NCI-H1048 (cell line): Measurements from ENCODE around the gene LRRC55.

Source experiments
- DNase-seq: peaks from one replicate; lab custom pipeline; 2025; lab: John Stamatoyannopoulos, UW

The LRRC55 gene

DNA sequence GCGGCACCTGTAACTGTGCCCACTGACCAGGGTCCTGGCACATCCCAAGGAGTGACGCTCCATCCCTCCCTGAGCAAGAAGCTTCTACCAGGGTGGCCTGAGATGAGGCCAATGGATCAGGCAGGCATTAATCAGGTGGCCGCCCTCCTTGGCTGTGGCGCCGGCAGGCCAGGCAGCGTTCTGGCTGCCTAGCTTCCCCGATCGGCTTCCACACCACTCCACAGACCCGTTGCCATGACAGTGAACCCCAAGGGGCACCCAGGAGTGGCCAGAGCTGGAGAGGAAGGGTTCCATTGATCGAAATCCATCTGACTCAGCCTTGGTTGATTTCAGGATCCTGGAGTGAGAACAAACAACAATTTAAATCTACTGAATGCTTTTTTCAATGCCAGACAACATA, 20.5 kb downstream of the LRRC55 start:
- no peak for DNase-seq

GRCh38 chr11:57203359-57203758, 21.6 kb downstream of the LRRC55 start:
- DNase-seq = no peak

GRCh38 chr11:57203882-57204480, 22.2 kb downstream of the LRRC55 start:
- DNase-seq = no peak

- no peak for DNase-seq
Measured at GRCh38 chr11:57205041-57205641, 23.4 kb downstream of the LRRC55 start.

- DNase-seq = no peak
Measured at GRCh38 chr11:57207168-57207567, 25.4 kb downstream of the LRRC55 start.

DNA sequence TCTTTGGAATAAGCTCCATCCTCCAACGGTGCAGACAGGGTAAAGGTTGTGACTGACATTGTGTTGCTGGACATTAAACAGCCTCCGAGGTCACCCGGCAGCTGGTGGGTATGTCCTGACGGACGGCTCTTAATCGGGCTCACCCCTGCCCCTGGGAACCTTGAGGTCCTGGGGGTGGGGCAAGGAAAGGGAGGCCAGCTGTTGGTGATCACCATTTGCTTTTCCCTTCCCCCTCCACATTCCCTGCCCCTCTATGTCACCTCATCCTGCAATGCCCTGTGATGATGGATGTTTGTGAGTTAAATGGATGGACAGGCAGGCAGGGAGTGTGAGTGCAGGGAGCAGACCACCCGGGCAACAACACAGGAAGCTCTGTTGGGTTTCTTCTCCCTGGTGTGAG, 29.0 kb downstream of the LRRC55 start:
- no peak for DNase-seq

GRCh38 chr11:57213342-57214097, 31.8 kb downstream of the LRRC55 start:
- no peak for DNase-seq

GRCh38 chr11:57214098-57214417, 32.3 kb downstream of the LRRC55 start:
- no peak for DNase-seq

- no peak for DNase-seq
Measured at GRCh38 chr11:57214494-57214893, 32.7 kb downstream of the LRRC55 start.

DNA sequence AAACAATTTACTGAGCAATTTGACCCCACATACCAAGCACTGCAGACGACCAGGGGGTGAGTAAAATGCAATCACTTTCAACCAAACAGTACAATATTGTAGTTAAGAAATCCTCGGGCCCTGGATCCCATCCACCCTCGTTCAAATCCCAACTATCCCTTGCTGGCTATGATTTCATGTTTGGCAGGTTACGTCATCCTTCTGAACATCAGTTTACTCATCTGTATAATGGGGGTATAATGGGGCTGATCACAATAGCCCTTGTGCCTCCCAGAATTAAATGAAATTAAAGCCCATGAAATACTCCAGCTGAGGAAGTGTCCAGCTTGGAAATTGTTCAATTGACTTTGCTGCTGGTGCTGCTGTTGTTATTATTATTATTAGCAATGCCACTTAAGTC, 34.7 kb downstream of the LRRC55 start:
- DNase-seq = no peak

DNA sequence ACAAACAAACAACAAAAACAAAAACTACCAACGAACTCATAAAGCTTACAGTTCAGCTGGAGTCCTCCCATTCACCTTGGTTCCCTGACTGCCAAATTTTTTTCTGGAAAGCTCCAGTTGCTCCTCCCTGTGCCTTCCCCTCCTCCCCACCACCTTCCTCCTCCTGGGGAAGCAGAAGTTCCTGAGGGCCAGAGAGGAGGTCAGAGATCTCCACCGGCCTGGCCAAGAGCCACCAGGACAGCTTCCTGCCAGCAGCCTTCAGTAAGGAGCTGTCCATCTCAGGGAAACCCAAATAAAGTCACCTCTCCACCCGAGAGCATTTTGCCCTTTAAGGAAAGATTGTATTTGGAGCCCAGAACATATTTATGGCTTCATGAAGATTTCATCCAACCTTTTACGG, 35.3 kb downstream of the LRRC55 start:
- no peak for DNase-seq

- DNase-seq = no peak
Measured at GRCh38 chr11:57219021-57219627, 37.4 kb downstream of the LRRC55 start.

DNA sequence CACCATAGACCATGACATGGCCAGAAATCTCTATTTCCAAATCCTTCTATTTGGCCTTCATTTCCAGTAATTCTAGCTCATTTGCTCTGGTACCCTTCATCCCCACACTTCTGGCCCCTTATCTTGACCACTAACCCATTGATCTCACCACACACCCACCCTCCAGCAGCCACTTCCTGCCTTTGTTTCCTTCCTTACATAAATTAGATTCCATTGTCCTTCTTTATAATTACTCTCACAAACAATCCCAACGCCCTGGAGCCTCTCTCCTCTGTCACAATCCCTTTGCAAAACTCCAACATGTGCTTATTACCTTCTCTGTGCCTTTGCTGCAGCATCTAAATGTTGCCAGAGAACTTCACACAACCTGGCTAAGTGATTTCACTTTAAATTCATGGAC, 40.5 kb downstream of the LRRC55 start:
- no peak for DNase-seq

- DNase-seq = no peak
Measured at GRCh38 chr11:57223601-57224000, 41.8 kb downstream of the LRRC55 start.

DNA sequence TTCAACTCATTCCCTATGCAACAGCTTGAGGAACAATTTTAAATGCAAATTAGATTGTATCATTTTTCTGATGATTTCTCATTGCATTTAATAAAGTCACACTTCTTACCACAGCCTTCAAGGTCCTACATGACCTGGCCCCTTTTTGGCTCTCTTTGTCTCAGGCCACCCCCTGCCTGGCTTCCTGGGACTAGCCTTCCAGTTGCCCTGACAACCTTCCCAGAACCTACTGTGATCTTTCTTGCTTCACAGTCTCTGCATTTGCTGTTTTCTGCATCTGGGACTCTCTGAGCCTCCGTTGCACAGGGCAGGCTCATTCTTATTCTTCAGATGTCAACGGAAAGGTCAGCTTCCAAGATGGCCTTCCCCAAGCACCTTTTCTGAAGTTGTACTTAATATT, 42.4 kb downstream of the LRRC55 start:
- no peak for DNase-seq

GRCh38 chr11:57224537-57224936, 42.8 kb downstream of the LRRC55 start:
- no peak for DNase-seq

DNA sequence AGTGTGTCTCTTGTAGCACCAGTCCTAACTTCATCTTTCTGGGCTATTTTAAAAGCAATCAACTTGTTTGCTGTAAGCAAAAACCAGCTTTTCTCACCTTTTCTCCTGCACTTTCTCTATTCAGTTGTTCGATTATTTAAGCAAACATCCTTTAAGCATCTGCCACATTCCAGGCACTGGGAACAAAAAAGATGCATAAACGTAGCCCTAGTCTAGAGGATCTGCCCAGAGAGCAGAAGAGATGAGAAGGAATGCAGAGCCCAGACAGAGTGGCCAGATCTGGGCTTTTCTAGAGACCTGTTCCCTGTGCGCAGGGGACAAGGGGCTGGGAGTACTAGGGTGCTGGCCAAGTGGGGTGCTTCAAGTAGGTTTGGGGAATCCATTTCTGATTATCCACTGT, 46.8 kb downstream of the LRRC55 start:
- DNase-seq = no peak

DNA sequence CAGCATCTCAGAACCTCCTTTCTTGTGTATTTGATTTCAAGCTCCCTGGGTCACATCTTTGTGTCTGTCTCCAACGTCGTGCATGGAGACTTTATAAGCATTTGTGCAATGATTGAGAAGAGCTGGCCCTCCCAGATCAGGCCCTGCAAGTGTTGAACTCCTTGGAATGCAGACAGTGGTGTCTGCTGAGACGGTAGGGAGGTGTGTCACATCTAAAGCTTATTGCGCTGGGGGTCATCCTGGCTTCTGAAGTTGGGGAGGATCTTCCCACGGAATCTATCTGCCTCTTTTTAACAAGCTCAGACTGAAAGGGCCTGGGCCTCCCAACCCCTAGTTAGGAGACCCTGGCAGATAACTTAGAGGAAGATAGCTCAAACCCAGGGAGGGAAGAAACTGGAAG, 48.6 kb downstream of the LRRC55 start:
- no peak for DNase-seq

DNA sequence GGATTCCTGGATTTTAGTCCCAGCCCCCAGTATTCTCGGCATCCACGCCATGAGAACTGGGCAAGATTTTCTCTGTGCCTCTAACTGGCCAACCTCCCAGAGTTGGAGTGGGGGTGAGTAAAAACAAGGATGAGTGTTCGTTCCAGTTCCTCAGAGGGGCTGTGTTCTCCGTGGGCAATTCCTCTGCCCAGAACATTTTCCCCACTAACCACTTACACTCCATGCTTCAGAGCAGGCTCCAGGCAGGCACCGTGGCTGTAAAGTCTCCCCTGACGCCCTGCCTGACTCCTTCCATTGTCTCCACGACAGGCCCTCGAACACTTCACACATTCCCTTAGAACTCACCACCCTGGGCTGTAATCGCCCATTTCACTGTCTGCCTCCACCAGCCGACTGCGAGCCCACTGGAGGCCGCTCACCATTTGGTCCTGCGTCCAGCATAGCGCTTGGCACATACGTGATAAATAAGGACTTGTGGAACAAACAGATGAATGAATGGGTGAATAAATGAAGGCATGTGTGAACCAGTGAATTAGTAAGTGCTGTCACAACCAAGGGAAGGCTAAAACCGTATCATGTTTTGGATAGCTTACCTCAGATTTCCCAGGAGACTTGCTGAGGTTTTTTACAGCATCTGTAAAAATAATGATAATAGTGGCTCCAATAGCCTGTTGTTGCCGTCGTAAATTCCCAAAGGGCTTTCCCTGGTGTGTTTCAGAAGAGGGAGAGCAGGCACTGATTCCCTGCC, 49.2 kb downstream of the LRRC55 start:
- DNase-seq = no peak

DNA sequence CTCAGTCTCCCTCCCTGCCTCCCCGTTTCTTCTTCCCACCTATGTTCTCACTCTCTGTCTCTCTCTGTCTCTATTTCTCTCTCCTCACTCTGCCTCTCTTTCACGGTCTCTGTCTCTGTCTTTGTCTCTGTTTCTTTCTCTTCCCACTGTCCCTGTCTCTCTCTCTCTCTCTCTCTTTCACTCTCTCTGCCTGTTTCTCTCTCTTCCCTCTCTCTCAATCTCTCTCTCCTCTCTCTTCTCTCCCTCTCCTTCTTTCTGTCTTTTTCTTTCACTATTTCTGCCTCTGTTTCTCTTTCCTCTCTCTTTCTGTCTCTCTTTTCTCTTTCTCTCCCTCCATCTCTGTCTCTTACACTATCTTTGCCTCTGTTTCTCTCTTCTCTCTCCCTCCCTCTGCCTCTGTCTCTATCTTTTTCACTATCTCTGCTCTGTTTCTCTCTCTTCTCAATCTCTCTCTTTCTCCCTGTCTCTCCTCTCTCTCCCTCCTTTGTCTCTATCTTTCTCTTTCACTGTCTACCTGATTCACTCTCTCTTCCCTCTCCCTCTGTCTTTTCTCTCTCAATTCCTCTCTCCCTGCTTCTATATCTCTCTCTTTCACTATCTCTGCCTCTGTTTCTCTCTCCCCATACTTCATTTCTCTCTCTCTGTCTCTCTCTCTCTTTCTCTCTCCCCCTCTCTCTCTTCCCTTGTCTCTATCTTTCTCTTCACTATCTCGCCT, 49.9 kb downstream of the LRRC55 start:
- no peak for DNase-seq

DNA sequence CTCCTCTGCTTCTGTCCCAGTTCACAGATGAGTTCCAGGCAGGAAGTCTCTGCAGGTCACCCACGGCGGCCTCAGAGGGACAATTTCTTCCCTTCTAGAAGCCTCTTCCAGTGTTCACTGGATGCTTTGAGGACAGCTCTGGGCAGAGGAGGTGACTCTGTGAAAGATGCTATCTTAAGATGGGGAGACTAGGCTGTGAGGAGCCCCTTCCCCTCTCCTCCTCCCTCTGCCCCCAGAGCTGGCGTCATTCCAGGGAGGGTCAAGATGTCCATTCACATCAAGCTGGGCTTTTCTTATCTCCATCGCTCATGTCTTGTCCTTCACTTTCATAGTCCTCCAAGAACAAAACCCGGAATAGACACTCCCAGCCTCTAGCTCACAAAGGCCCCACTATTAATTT, 51.9 kb downstream of the LRRC55 start:
- no peak for DNase-seq
